ENCODE measurements around the gene DACH1.

- TF ChIP-seq POLR2A (IDR thresholded peaks at IDR 0.05; ENCODE audit: low read depth, low read length) = no peak
- no peak for TF ChIP-seq POLR2AphosphoS5 (IDR thresholded peaks at IDR 0.05; ENCODE audit: low read depth, low read length)
These were observed 374.6 kb downstream of the DACH1 start for GRCh38 chr13:71492346-71492871.
